Measurements from ENCODE around the gene MBLAC1. TPM values are rescaled to one million over a fixed set of nuclear protein-coding genes. Genes with fewer than 3 reads are reported as not detected.

Gene MBLAC1, protein sequence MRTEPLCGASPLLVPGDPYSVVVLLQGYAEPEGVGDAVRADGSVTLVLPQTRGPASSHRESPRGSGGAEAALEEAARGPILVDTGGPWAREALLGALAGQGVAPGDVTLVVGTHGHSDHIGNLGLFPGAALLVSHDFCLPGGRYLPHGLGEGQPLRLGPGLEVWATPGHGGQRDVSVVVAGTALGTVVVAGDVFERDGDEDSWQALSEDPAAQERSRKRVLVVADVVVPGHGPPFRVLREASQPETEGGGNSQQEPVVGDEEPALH
- 6.4 and 10.1 TPM in 2 replicates for polyA plus RNA-seq
- 9.0 and 10.2 TPM in 2 replicates for polyA minus RNA-seq

- TF ChIP-seq, protein P1, sequence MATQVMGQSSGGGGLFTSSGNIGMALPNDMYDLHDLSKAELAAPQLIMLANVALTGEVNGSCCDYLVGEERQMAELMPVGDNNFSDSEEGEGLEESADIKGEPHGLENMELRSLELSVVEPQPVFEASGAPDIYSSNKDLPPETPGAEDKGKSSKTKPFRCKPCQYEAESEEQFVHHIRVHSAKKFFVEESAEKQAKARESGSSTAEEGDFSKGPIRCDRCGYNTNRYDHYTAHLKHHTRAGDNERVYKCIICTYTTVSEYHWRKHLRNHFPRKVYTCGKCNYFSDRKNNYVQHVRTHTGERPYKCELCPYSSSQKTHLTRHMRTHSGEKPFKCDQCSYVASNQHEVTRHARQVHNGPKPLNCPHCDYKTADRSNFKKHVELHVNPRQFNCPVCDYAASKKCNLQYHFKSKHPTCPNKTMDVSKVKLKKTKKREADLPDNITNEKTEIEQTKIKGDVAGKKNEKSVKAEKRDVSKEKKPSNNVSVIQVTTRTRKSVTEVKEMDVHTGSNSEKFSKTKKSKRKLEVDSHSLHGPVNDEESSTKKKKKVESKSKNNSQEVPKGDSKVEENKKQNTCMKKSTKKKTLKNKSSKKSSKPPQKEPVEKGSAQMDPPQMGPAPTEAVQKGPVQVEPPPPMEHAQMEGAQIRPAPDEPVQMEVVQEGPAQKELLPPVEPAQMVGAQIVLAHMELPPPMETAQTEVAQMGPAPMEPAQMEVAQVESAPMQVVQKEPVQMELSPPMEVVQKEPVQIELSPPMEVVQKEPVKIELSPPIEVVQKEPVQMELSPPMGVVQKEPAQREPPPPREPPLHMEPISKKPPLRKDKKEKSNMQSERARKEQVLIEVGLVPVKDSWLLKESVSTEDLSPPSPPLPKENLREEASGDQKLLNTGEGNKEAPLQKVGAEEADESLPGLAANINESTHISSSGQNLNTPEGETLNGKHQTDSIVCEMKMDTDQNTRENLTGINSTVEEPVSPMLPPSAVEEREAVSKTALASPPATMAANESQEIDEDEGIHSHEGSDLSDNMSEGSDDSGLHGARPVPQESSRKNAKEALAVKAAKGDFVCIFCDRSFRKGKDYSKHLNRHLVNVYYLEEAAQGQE (IDR thresholded peaks at IDR 0.05; ENCODE audit: borderline replicate concordance) = peak; percentile 81
- TF ChIP-seq SMC3 (conservative IDR thresholded peaks at IDR 0.05; ENCODE audit: poor library complexity) (peak; percentile 41), POLR2AphosphoS5 (IDR thresholded peaks at IDR 0.05) (peak; percentile 79), EZH2 (IDR thresholded peaks at IDR 0.05; ENCODE audit: borderline replicate concordance, insufficient read depth, low read length, poor library complexity, severe bottlenecking) (no peak), MXI1 (conservative IDR thresholded peaks at IDR 0.05; ENCODE audit: poor library complexity, severe bottlenecking) (peak; percentile 60), EP300 (conservative IDR thresholded peaks at IDR 0.05; ENCODE audit: poor library complexity, severe bottlenecking) (peak; percentile 9), TAF1 (IDR thresholded peaks at IDR 0.05; ENCODE audit: low read depth) (peak; percentile 92)
- TF ChIP-seq, protein P2, sequence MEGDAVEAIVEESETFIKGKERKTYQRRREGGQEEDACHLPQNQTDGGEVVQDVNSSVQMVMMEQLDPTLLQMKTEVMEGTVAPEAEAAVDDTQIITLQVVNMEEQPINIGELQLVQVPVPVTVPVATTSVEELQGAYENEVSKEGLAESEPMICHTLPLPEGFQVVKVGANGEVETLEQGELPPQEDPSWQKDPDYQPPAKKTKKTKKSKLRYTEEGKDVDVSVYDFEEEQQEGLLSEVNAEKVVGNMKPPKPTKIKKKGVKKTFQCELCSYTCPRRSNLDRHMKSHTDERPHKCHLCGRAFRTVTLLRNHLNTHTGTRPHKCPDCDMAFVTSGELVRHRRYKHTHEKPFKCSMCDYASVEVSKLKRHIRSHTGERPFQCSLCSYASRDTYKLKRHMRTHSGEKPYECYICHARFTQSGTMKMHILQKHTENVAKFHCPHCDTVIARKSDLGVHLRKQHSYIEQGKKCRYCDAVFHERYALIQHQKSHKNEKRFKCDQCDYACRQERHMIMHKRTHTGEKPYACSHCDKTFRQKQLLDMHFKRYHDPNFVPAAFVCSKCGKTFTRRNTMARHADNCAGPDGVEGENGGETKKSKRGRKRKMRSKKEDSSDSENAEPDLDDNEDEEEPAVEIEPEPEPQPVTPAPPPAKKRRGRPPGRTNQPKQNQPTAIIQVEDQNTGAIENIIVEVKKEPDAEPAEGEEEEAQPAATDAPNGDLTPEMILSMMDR (IDR thresholded peaks at IDR 0.05; ENCODE audit: poor library complexity, severe bottlenecking) = no peak
- H2AFZ ChIP-seq (ENCODE audit: low read depth, low read length) = peak within 1 kb of the TSS; percentile 46
- peak within 1 kb of the TSS; percentile 80 for H3K4me2 ChIP-seq (ENCODE audit: low read length)
- no peaks in the 10 kb centered on the region for H4K20me1 ChIP-seq (ENCODE audit: insufficient read depth)
- no peaks in the 10 kb centered on the region for H3K9me2 ChIP-seq (ENCODE audit: insufficient read depth, low read length)
- H3K79me2 ChIP-seq (replicated peaks; ENCODE audit: insufficient read depth, low read length) = no peaks in the 10 kb centered on the region
- no peaks in the 10 kb centered on the region for H3K9me3 ChIP-seq (ENCODE audit: low read length)
- peaks cover 3% of the 10 kb centered on the region for H3F3A ChIP-seq (ENCODE audit: insufficient read depth, low read length, poor library complexity, severe bottlenecking)
- H3K4me3 ChIP-seq (ENCODE audit: low read length) = peak within 1 kb of the TSS; percentile 87
- peak within 1 kb of the TSS; percentile 97 for H3K27ac ChIP-seq (ENCODE audit: low read length)
- no peaks in the 10 kb centered on the region for H3K27me3 ChIP-seq (ENCODE audit: insufficient read depth, low read depth, low read length)
- H3K9ac ChIP-seq (ENCODE audit: low read length) = peak within 1 kb of the TSS; percentile 92
- peaks cover 7% of the 10 kb centered on the region for H3K36me3 ChIP-seq (ENCODE audit: insufficient read depth, low read length)
Observed at GRCh38 chr7:100126931-100127865, at the start of gene MBLAC1. Gene MBLAC1, plus strand, starts transcription at chr7:100126967. Its CDS starts 429 bp downstream, at chr7:100127396.

DNA sequence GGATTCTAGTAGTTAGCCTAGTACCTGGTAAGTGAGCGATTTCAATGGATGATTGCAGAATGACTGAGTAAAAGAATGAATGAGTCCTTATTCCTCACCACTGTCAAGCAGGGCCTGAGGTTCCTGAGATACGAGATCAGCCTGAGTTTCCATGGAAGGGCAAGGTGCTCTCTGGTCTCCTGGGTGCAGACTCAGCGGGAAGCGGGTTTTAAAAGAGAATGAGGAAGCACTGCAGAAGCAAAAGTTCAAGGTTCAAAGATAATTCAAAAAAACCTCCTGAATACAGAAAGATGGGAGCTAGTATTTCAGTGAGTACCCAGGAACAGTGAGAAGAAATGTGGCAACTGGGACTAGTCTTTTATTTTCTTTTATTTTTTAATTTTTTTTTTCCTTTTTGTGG is 49.6 kb upstream of the MBLAC1 start:
- Histone ChIP-seq H3K9ac (ENCODE audit: low read length) (no peak overlapping the region), H3K4me2 (ENCODE audit: low read length) (no peak overlapping the region), H3F3A (ENCODE audit: insufficient read depth, low read length, poor library complexity, severe bottlenecking) (no peaks in the 10 kb centered on the region), H3K36me3 (ENCODE audit: insufficient read depth, low read length) (peaks cover 20% of the 10 kb centered on the region), H2AFZ (ENCODE audit: low read depth, low read length) (no peak overlapping the region), H4K20me1 (ENCODE audit: insufficient read depth) (no peaks in the 10 kb centered on the region), H3K27ac (ENCODE audit: low read length) (no peak overlapping the region), H3K9me2 (ENCODE audit: insufficient read depth, low read length) (no peaks in the 10 kb centered on the region), H3K79me2 (replicated peaks; ENCODE audit: insufficient read depth, low read length) (peaks cover 47% of the 10 kb centered on the region), H3K4me3 (ENCODE audit: low read length) (no peak overlapping the region), H3K27me3 (ENCODE audit: insufficient read depth, low read depth, low read length) (no peaks in the 10 kb centered on the region), H3K9me3 (ENCODE audit: low read length) (no peaks in the 10 kb centered on the region)
- TF ChIP-seq POLR2AphosphoS5 (IDR thresholded peaks at IDR 0.05) (no peak), MXI1 (conservative IDR thresholded peaks at IDR 0.05; ENCODE audit: poor library complexity, severe bottlenecking) (no peak), RAD21 (conservative IDR thresholded peaks at IDR 0.05) (no peak), EZH2 (IDR thresholded peaks at IDR 0.05; ENCODE audit: borderline replicate concordance, insufficient read depth, low read length, poor library complexity, severe bottlenecking) (no peak), SMC3 (conservative IDR thresholded peaks at IDR 0.05; ENCODE audit: poor library complexity) (no peak), TAF1 (IDR thresholded peaks at IDR 0.05; ENCODE audit: low read depth) (no peak), EP300 (conservative IDR thresholded peaks at IDR 0.05; ENCODE audit: poor library complexity, severe bottlenecking) (no peak)
- TF ChIP-seq, protein P2 (IDR thresholded peaks at IDR 0.05; ENCODE audit: poor library complexity, severe bottlenecking) = no peak

Measured in neural cell (in vitro differentiated cells).